ENCODE results near the gene USP25. TPM values are rescaled to one million over a fixed set of nuclear protein-coding genes. Genes with fewer than 3 reads are reported as not detected.

USP25 gene
- total RNA-seq, 2 experiments from 2014 or later: 34.1 to 34.6 TPM

GRCh38 chr21:15850645-15851044 lies 120.9 kb downstream of the USP25 start:
- POLR2A ChIA-PET: no interaction called here
- CTCF ChIA-PET: no interaction called here
- no peak overlapping the region for H3K27ac Mint-ChIP-seq
- H3K36me3 Mint-ChIP-seq (ENCODE audit: low read depth): peaks cover 17% of the 10 kb centered on the region
- DNase-seq: no peak
- H3K4me1 Mint-ChIP-seq (ENCODE audit: low read depth): peaks cover 3% of the 10 kb centered on the region
- no peaks in the 10 kb centered on the region for H3K27me3 Mint-ChIP-seq
- intact Hi-C loops (cut with micrococcal nuclease): no loop called here
- no peak overlapping the region for H3K4me3 Mint-ChIP-seq
- no peaks in the 10 kb centered on the region for H3K9me3 Mint-ChIP-seq
- ATAC-seq: no peak
- no peak for TF ChIP-seq CTCF (IDR thresholded peaks at IDR 0.05)

DNA sequence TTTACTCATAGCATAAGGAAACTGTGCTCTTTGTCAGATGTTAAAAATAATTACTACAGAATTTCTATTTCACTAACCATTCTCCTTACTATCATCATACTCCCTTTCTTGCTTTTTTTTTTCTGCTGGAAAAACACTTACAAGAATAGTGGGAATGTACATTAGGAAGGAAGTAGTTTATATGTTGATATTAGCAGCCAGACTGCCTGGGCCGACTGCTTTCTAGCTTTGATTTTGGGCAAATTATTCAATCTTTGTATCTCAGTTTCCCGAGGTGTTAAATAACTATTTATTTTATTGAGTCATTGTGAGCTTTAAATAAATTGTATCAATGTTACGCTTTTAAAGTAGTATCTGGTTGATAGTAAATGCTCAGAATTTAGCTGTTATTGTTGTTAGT lies 122.4 kb downstream of the USP25 start:
- intact Hi-C loops (cut with micrococcal nuclease): no loop called here
- CTCF ChIA-PET: no interaction called here
- no peak overlapping the region for H3K27ac Mint-ChIP-seq
- DNase-seq: no peak
- no peak for TF ChIP-seq CTCF (IDR thresholded peaks at IDR 0.05)
- POLR2A ChIA-PET: no interaction called here
- H3K4me1 Mint-ChIP-seq (ENCODE audit: low read depth): no peaks in the 10 kb centered on the region
- no peaks in the 10 kb centered on the region for H3K27me3 Mint-ChIP-seq
- no peaks in the 10 kb centered on the region for H3K9me3 Mint-ChIP-seq
- no peak for ATAC-seq
- H3K36me3 Mint-ChIP-seq (ENCODE audit: low read depth): peaks cover 22% of the 10 kb centered on the region
- H3K4me3 Mint-ChIP-seq: no peak overlapping the region

DNA sequence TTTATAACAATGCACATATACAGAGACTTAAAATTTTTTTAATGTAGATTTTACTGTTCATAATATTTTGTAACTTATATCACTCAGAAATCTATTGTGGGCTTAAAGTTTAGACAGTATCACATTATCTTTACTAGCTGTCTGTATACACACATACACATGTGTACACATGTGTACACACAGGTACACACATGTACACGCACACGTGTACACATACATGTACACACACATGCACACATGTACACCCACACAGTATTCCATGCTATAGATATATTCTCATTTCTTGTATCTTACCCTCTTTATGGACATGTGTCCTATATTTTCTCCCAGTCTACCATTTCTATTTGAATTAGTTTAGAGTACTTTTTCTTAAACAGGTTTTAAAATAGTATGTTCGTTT lies 123.3 kb downstream of the USP25 start:
- no peaks in the 10 kb centered on the region for H3K27me3 Mint-ChIP-seq
- CTCF ChIA-PET: no interaction called here
- H3K27ac Mint-ChIP-seq: no peak overlapping the region
- H3K4me3 Mint-ChIP-seq: no peak overlapping the region
- TF ChIP-seq CTCF (IDR thresholded peaks at IDR 0.05): no peak
- intact Hi-C loops (cut with micrococcal nuclease): no loop called here
- H3K36me3 Mint-ChIP-seq (ENCODE audit: low read depth): peaks cover 22% of the 10 kb centered on the region
- DNase-seq (no peak), ATAC-seq (no peak)
- no peaks in the 10 kb centered on the region for H3K9me3 Mint-ChIP-seq
- POLR2A ChIA-PET: no interaction called here
- peaks cover 5% of the 10 kb centered on the region for H3K4me1 Mint-ChIP-seq (ENCODE audit: low read depth)

DNA sequence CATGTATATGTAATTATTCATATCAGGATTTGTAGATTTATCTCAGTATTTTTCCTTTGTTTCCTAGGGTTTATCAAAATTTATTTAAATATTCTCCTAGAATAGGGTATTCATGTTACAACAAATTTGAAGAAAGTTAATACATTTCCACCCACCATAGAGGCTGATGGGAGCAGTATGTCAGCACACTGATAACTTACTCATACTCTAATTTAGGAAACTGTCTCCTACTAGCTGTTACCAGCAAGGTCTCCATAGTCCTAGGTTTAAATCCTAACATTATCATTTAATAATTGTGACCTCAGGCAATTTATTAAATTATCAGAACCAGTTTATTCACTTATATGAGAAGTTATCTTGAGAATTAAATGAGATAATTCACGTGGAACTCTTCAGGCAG lies 127.0 kb downstream of the USP25 start:
- POLR2A ChIA-PET: no interaction called here
- no peaks in the 10 kb centered on the region for H3K27me3 Mint-ChIP-seq
- H3K27ac Mint-ChIP-seq: no peak overlapping the region
- no peak for TF ChIP-seq CTCF (IDR thresholded peaks at IDR 0.05)
- intact Hi-C loops (cut with micrococcal nuclease): no loop called here
- no peak for DNase-seq
- H3K4me1 Mint-ChIP-seq (ENCODE audit: low read depth): peaks cover 7% of the 10 kb centered on the region
- H3K4me3 Mint-ChIP-seq: no peak overlapping the region
- CTCF ChIA-PET: no interaction called here
- no peak for ATAC-seq
- peaks cover 21% of the 10 kb centered on the region for H3K36me3 Mint-ChIP-seq (ENCODE audit: low read depth)
- no peaks in the 10 kb centered on the region for H3K9me3 Mint-ChIP-seq

GRCh38 chr21:15857740-15858139 lies 128.0 kb downstream of the USP25 start:
- Mint-ChIP-seq H3K27ac (peak overlapping the region; percentile 15), H3K4me3 (no peak overlapping the region), H3K9me3 (no peaks in the 10 kb centered on the region), H3K4me1 (ENCODE audit: low read depth) (peaks cover 7% of the 10 kb centered on the region), H3K27me3 (no peaks in the 10 kb centered on the region), H3K36me3 (ENCODE audit: low read depth) (peaks cover 21% of the 10 kb centered on the region)
- POLR2A ChIA-PET: no interaction called here
- ATAC-seq (no peak), DNase-seq (no peak)
- no peak for TF ChIP-seq CTCF (IDR thresholded peaks at IDR 0.05)
- intact Hi-C loops (cut with micrococcal nuclease): no loop called here
- CTCF ChIA-PET: no interaction called here

All from activated CD8-positive, alpha-beta T cell treated with anti-CD3 and anti-CD28 coated beads for 36 hours (primary cell).